Lung (tissue), 12 donors: ENCODE measurements around the gene RHEBL1. TPM values are rescaled to one million over a fixed set of nuclear protein-coding genes. Genes with fewer than 3 reads are reported as not detected.

Experiments used
- ATAC-seq: fragments of 200-7000 bp; cut with Tn5 transposase; one replicate; pipeline ENCODE4 v1.9.1; 2020; ENCODE audit warnings: moderate number of reproducible peaks; ENCODE audit not compliant: insufficient read depth, low FRiP score
- DNase-seq, 3 donors: peaks; one replicate each; pipeline ENCODE4 v3.0.0-alpha.2; 2013 to 2017
- H3K27ac ChIP-seq, 2 donors: one replicate each; pipeline ENCODE4 v1.5.1; 2013; ENCODE audit warnings: mild to moderate bottlenecking in 2 of 2, moderate library complexity in 2 of 2, control low read depth in 1 of 2, inconsistent platforms in 1 of 2, low read depth in 1 of 2, low read length in 1 of 2
- H3K27me3 ChIP-seq, 3 donors: one replicate each; pipeline ENCODE4 v1.5.1; 2013; ENCODE audit warnings: low read length in 2 of 3; ENCODE audit not compliant: control insufficient read depth in 3 of 3, insufficient read depth in 3 of 3
- H3K36me3 ChIP-seq, 4 donors: one replicate each; pipeline ENCODE4 v1.5.1; 2013; ENCODE audit warnings: low read length in 4 of 4, mild to moderate bottlenecking in 1 of 4, moderate library complexity in 1 of 4; ENCODE audit not compliant: control insufficient read depth in 4 of 4, insufficient read depth in 4 of 4
- H3K4me1 ChIP-seq, 5 donors: one replicate each; pipeline ENCODE4 v1.5.1; 2013; ENCODE audit warnings: low read length in 5 of 5, mild to moderate bottlenecking in 2 of 5, moderate library complexity in 1 of 5; ENCODE audit not compliant: control insufficient read depth in 5 of 5, insufficient read depth in 5 of 5
- H3K4me3 ChIP-seq: one replicate; pipeline ENCODE4 v1.5.1; 2013; ENCODE audit warnings: mild to moderate bottlenecking, control low read depth, moderate library complexity
- H3K9ac ChIP-seq, 2 donors: one replicate each; pipeline ENCODE4 v1.5.1; 2013; ENCODE audit warnings: low read length in 2 of 2, control low read depth in 1 of 2; ENCODE audit not compliant: insufficient read depth in 1 of 2
- H3K9me3 ChIP-seq, 4 donors: one replicate each; pipeline ENCODE4 v1.5.1; 2013; ENCODE audit warnings: low read length in 3 of 4, mild to moderate bottlenecking in 1 of 4, moderate library complexity in 1 of 4; ENCODE audit not compliant: control insufficient read depth in 4 of 4, insufficient read depth in 3 of 4
- WGBS, 2 donors: extraction: QIAGEN DNeasy Blood & Tissue Kit; methylation state at CpG; one replicate each; pipeline ENCODE4 v1.1.7; 2013; 5-methylcytosine and 5-hydroxymethylcytosine counted together
- polyA plus RNA-seq, 2 donors: library from polyadenylated mRNA; stranded (reverse); fragments of 200-250 nt; gene quantifications; one replicate each; pipeline ENCODE4 v1.2.1, GENCODE V29; 2013
- total RNA-seq, 2 donors: library from RNA; depleted of rRNA in 1 of 2; stranded (reverse); fragments of >200 nt in 1 of 2; gene quantifications; one replicate each; pipeline ENCODE4 v1.2.1, GENCODE V29; 2014 to 2021
- TF ChIP-seq, protein P1 (sequence below): IDR thresholded peaks from 2 replicates; pipeline ENCODE4 v1.5.1; 2012; ENCODE audit warnings: mild to moderate bottlenecking; ENCODE audit errors: control extremely low read depth, extremely low read depth
- donor health status: control.
- donor health status: control.
- donor health status: Bipolar disorder and iron deficiency.
- donor health status: healthy.
- donor health status: DM: yes; HTN: yes; CAD: no.

RHEBL1 gene
- total and polyA plus RNA-seq, 4 donors, result 0.51 to 2.6 (median 2.1) TPM

GRCh38 chr12:49025463-49025862, 44.3 kb downstream of the RHEBL1 start:
- no peak for ATAC-seq
- H3K4me3 ChIP-seq, result no peak overlapping the region
- peaks cover 0 to 2% (median 0%) of the 10 kb centered on the region in 4 donors for H3K9me3 ChIP-seq
- H3K4me1 ChIP-seq, result no peaks in the 10 kb centered on the region
- TF ChIP-seq, protein P1, sequence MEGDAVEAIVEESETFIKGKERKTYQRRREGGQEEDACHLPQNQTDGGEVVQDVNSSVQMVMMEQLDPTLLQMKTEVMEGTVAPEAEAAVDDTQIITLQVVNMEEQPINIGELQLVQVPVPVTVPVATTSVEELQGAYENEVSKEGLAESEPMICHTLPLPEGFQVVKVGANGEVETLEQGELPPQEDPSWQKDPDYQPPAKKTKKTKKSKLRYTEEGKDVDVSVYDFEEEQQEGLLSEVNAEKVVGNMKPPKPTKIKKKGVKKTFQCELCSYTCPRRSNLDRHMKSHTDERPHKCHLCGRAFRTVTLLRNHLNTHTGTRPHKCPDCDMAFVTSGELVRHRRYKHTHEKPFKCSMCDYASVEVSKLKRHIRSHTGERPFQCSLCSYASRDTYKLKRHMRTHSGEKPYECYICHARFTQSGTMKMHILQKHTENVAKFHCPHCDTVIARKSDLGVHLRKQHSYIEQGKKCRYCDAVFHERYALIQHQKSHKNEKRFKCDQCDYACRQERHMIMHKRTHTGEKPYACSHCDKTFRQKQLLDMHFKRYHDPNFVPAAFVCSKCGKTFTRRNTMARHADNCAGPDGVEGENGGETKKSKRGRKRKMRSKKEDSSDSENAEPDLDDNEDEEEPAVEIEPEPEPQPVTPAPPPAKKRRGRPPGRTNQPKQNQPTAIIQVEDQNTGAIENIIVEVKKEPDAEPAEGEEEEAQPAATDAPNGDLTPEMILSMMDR, result no peak
- no peak for DNase-seq
- 93 to 98% methylated on average over 4 of the region's 4 CpGs for WGBS, 2 donors
- no peak overlapping the region for H3K27ac ChIP-seq
- no peaks in the 10 kb centered on the region for H3K27me3 ChIP-seq
- H3K36me3 ChIP-seq, result peaks cover 38 to 73% (median 54%) of the 10 kb centered on the region in 4 donors
- H3K9ac ChIP-seq, result no peak overlapping the region

- H3K27me3 ChIP-seq, result no peaks in the 10 kb centered on the region
- no peak overlapping the region for H3K9ac ChIP-seq
- H3K27ac ChIP-seq, result no peak overlapping the region
- ATAC-seq (no peak), DNase-seq (no peak)
- peaks cover 0 to 2% (median under 1%) of the 10 kb centered on the region in 5 donors for H3K4me1 ChIP-seq
- H3K36me3 ChIP-seq, result peaks cover 38 to 70% (median 53%) of the 10 kb centered on the region in 4 donors
- H3K4me3 ChIP-seq, result no peak overlapping the region
- peaks cover 0 to 2% (median 0%) of the 10 kb centered on the region in 4 donors for H3K9me3 ChIP-seq
- 93 to 96% methylated on average over 12 of the region's 12 CpGs for WGBS, 2 donors
- TF ChIP-seq, protein P1, result no peak
Measured at GRCh38 chr12:49024543-49024942, 45.2 kb downstream of the RHEBL1 start.

DNA sequence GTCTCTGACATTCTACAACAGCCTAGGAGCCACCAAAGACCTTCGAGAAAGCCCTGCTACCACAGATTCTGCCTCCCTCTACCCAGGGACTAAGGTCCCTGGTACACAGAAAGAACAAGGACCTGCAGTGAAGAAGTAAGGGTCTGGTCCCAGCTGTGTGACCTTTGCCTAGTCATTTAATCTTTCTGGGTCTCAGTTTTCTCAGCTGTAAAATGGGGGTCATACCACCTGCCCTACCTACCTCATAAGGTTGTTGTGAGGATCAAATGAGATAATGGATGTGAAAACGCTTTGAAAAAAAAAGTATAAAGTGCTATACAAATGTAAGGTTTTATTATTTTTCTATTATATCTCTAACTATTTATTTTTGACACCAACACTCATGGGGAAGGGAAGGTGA, 46.0 kb downstream of the RHEBL1 start:
- H3K4me1 ChIP-seq, result peaks cover 0 to 5% (median 2%) of the 10 kb centered on the region in 5 donors
- no peak for ATAC-seq
- H3K27ac ChIP-seq, result no peak overlapping the region
- DNase-seq, result no peak
- peaks cover 0 to 2% (median 0%) of the 10 kb centered on the region in 4 donors for H3K9me3 ChIP-seq
- H3K36me3 ChIP-seq, result peaks cover 38 to 67% (median 50%) of the 10 kb centered on the region in 4 donors
- no peaks in the 10 kb centered on the region for H3K27me3 ChIP-seq
- TF ChIP-seq, protein P1, result no peak
- WGBS, 2 donors, result 95 to 98% methylated on average over 2 of the region's 2 CpGs
- no peak overlapping the region for H3K9ac ChIP-seq
- no peak overlapping the region for H3K4me3 ChIP-seq
